B cell (primary cell): Measurements from ENCODE around the gene CDCA5. TPM values are rescaled to one million over a fixed set of nuclear protein-coding genes. Genes with fewer than 3 reads are reported as not detected.

Source experiments
- ATAC-seq: fragments of 200-7000 bp; cut with Tn5 transposase; one replicate; pipeline ENCODE4 v1.10.0; 2021; ENCODE audit warnings: low read depth, mild to moderate bottlenecking, moderate number of reproducible peaks, moderate library complexity
- CTCF ChIA-PET: fragments of 350-600 bp; sonication (Branson Sonifier 250); formaldehyde crosslinking; loops from one replicate; lab custom pipeline; 2021; ENCODE audit warnings: antibody characterized with exemption, inconsistent platforms; lab: Charles Lee
- POLR2A ChIA-PET: fragments of 350-600 bp; sonication (Branson Sonifier 250); formaldehyde crosslinking; loops from one replicate; lab custom pipeline; 2021; ENCODE audit warnings: antibody characterized with exemption; lab: Charles Lee
- DNase-seq: peaks from one replicate; pipeline ENCODE4 v3.0.0; 2013
- H2AFZ ChIP-seq: 2 replicates; pipeline ENCODE4 v1.6.1; 2012; ENCODE audit warnings: mild to moderate bottlenecking, low read depth, low read length; ENCODE audit not compliant: insufficient read depth, poor library complexity, severe bottlenecking
- H3K27ac ChIP-seq, 2 donors: 1 replicate in 1 of 2; 2 replicates in 1 of 2; pipeline ENCODE4 v1.5.1; 2012 to 2013; ENCODE audit warnings: low read length in 2 of 2, mild to moderate bottlenecking in 2 of 2, moderate library complexity in 1 of 2
- H3K27me3 ChIP-seq, 4 experiments: fragments of 200-600 bp in 1 of 4; sonication (generic) in 1 of 4; replicated peaks in 1 of 4; 1 replicate in 2 of 4; 2 replicates in 2 of 4; pipeline versions ENCODE4 v1.6.1 to v1.7.0; 2013 to 2016; ENCODE audit warnings: low read length in 3 of 4, mild to moderate bottlenecking in 2 of 4, mixed read lengths in 1 of 4, moderate library complexity in 1 of 4; ENCODE audit not compliant: insufficient read depth in 4 of 4, control insufficient read depth in 3 of 4; ENCODE audit errors: control extremely low read depth in 1 of 4
- H3K36me3 ChIP-seq, 2 experiments: replicated peaks in 1 of 2; 1 replicate in 1 of 2; 2 replicates in 1 of 2; pipeline versions ENCODE4 v1.6.1 to v1.7.1; 2013; ENCODE audit warnings: low read length in 1 of 2; ENCODE audit not compliant: insufficient read depth in 2 of 2, control insufficient read depth in 1 of 2; ENCODE audit errors: control extremely low read depth in 1 of 2, extremely low read depth in 1 of 2
- H3K4me1 ChIP-seq, 2 donors: fragments of 200-600 bp in 1 of 2; sonication (generic) in 1 of 2; 1 replicate in 1 of 2; 2 replicates in 1 of 2; pipeline versions ENCODE4 v1.5.1 to v1.6.1; 2013 to 2017; ENCODE audit warnings: low read length in 2 of 2; ENCODE audit not compliant: control insufficient read depth in 2 of 2, insufficient read depth in 2 of 2
- H3K4me2 ChIP-seq: replicated peaks from 2 replicates; pipeline ENCODE3; 2012; ENCODE audit warnings: mild to moderate bottlenecking, low read depth, low read length; ENCODE audit not compliant: poor library complexity, severe bottlenecking
- H3K4me3 ChIP-seq, 5 experiments: fragments of 200-600 bp in 1 of 5; sonication (generic) in 1 of 5; 1 replicate in 3 of 5; 2 replicates in 2 of 5; pipeline versions ENCODE4 v1.5.1 to v1.7.0; 2011 to 2016; ENCODE audit warnings: low read length in 4 of 5, mild to moderate bottlenecking in 4 of 5, low read depth in 2 of 5, control low read depth in 1 of 5, moderate library complexity in 1 of 5; ENCODE audit not compliant: insufficient read depth in 1 of 5; ENCODE audit errors: control extremely low read depth in 1 of 5, extremely low read depth in 1 of 5
- H3K79me2 ChIP-seq: fragments of 200-600 bp; sonication (generic); one replicate; pipeline ENCODE4 v1.6.0; 2016; ENCODE audit warnings: low read length; ENCODE audit not compliant: control insufficient read depth, insufficient read depth
- H3K9ac ChIP-seq: fragments of 200-600 bp; sonication (generic); 2 replicates; pipeline ENCODE4 v1.6.1; 2017; ENCODE audit warnings: mild to moderate bottlenecking, low read length, moderate library complexity
- H3K9me3 ChIP-seq, 3 donors: one replicate each; pipeline versions ENCODE4 v1.6.1 to v1.7.1; 2013; ENCODE audit warnings: low read length in 2 of 3; ENCODE audit not compliant: control insufficient read depth in 2 of 3, insufficient read depth in 1 of 3; ENCODE audit errors: control extremely low read depth in 1 of 3
- H4K20me1 ChIP-seq: 2 replicates; pipeline ENCODE4 v1.6.0; 2012; ENCODE audit warnings: mild to moderate bottlenecking, low read length; ENCODE audit not compliant: insufficient read depth, control insufficient read depth, poor library complexity, severe bottlenecking
- H3K27ac Mint-ChIP-seq: one replicate; pipeline ENCODE4 v1.8.0; 2021; ENCODE audit warnings: mixed read lengths
- H3K27me3 Mint-ChIP-seq: one replicate; pipeline ENCODE4 v1.8.0; 2021; ENCODE audit warnings: mixed read lengths
- H3K4me1 Mint-ChIP-seq: one replicate; pipeline ENCODE4 v1.8.0; 2021; ENCODE audit warnings: mixed read lengths
- H3K4me3 Mint-ChIP-seq: one replicate; pipeline ENCODE4 v1.8.0; 2021; ENCODE audit warnings: mixed read lengths
- H3K9me3 Mint-ChIP-seq: one replicate; pipeline ENCODE4 v1.8.0; 2022; ENCODE audit warnings: mixed read lengths; ENCODE audit not compliant: insufficient read depth
- EZH2 ChIP-seq: IDR thresholded peaks from 2 replicates; pipeline ENCODE4 v1.6.1; 2012; ENCODE audit warnings: borderline replicate concordance, low read depth, mild to moderate bottlenecking, moderate library complexity, low read length; ENCODE audit not compliant: insufficient read depth, poor library complexity, severe bottlenecking
- WGBS: methylation state at CpG from one replicate; pipeline ENCODE4 v1.1.5; 2013; ENCODE audit warnings: missing lambda C conversion rate; ENCODE audit not compliant: insufficient coverage; 5-methylcytosine and 5-hydroxymethylcytosine counted together
- intact Hi-C: fragments of 100-400 bp; cut with micrococcal nuclease; formaldehyde crosslinking; loops from one replicate; pipeline ENCODE4 v1.10.0; 2022
- polyA plus RNA-seq: library from polyadenylated mRNA; depleted of rRNA; stranded (reverse); fragments of >200 nt; gene quantifications from 2 replicates; pipeline ENCODE4 v1.2.3, GENCODE V29; 2012
- total RNA-seq, 2 donors: library from RNA; stranded (reverse); fragments of 120-200 nt in 1 of 2; gene quantifications; 1 replicate in 1 of 2; 2 replicates in 1 of 2; pipeline versions ENCODE4 v1.2.3 to v1.2.4, GENCODE V29; 2013 to 2022
- TF ChIP-seq, protein P1 (sequence below): fragments of 200-600 bp; IDR thresholded peaks from one replicate; pipeline ENCODE4 v1.8.0; 2022; ENCODE audit warnings: antibody characterized with exemption, mild to moderate bottlenecking

CDCA5 gene
- total and polyA plus RNA-seq, 2 donors (not counting 1 experiment from before 2014, with no cell fraction given) = 1.1 to 1.4 TPM

DNA sequence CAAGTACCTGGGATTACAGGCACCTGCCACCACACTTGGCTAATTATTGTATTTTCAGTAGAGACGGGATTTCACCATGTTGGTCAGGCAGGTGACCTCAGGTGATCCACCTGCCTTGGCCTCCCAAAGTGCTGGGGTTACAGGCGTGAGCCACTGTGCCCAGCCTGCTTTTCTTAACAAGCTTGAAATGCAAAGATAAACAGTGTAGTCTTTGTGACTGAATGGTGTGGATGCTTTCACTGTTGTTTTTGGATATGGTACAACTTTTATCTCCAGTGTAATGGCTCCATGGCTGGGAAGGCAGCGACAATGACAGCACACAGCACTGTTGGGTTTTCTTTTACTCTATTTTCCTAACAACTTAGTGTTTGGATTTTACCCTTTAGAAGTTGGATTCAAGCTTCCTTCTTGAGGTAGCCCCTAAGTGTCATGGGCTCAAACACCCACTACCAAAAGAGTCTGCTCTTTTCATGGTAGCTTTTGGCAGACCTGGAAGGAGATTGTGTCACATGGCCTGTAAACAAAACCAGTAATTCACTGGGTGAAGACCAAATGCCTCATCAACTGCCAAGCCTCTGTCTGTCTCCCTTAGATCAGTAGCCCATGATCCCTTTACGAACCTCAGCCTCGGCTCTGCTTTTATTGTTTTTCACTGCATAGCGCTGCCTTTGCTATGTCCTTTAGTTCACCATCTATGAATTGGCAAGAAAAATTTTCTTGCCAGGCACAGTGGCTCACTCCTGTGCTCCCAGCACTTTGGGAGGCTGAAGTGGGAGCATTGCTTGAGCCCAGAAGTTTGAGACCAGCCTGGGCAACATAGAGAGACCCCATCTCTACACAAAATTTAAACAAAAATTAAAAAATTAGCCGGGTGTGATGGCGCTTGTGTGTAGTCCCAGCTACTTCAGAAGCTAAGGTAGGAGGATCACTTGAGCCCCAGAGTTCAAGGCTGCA, 18.6 kb upstream of the CDCA5 start:
- Histone ChIP-seq H3K4me3 (no peak overlapping the region), H2AFZ (no peak overlapping the region), H3K27ac (no peak overlapping the region), H4K20me1 (peaks cover 28% of the 10 kb centered on the region), H3K27me3 (no peaks in the 10 kb centered on the region), H3K9me3 (no peaks in the 10 kb centered on the region), H3K9ac (no peak overlapping the region), H3K79me2 (peaks cover 68% of the 10 kb centered on the region), H3K36me3 (peaks cover 0 to 44% of the 10 kb centered on the region in 2 experiments), H3K4me1 (peaks cover 0 to under 1% of the 10 kb centered on the region in 2 donors), H3K4me2 (no peak overlapping the region)
- H3K9me3 Mint-ChIP-seq = no peaks in the 10 kb centered on the region
- no peaks in the 10 kb centered on the region for H3K27me3 Mint-ChIP-seq
- DNase-seq (no peak), ATAC-seq (no peak)
- CTCF ChIA-PET = interaction anchor here (10.2 kb wide), 1 partner anchor 8 kb away, joined by 96 read pairs; the partner anchor contains the start of gene TM7SF2
- POLR2A ChIA-PET = no interaction called here
- peaks cover 16% of the 10 kb centered on the region for H3K4me1 Mint-ChIP-seq
- TF ChIP-seq, protein P1, sequence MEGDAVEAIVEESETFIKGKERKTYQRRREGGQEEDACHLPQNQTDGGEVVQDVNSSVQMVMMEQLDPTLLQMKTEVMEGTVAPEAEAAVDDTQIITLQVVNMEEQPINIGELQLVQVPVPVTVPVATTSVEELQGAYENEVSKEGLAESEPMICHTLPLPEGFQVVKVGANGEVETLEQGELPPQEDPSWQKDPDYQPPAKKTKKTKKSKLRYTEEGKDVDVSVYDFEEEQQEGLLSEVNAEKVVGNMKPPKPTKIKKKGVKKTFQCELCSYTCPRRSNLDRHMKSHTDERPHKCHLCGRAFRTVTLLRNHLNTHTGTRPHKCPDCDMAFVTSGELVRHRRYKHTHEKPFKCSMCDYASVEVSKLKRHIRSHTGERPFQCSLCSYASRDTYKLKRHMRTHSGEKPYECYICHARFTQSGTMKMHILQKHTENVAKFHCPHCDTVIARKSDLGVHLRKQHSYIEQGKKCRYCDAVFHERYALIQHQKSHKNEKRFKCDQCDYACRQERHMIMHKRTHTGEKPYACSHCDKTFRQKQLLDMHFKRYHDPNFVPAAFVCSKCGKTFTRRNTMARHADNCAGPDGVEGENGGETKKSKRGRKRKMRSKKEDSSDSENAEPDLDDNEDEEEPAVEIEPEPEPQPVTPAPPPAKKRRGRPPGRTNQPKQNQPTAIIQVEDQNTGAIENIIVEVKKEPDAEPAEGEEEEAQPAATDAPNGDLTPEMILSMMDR = no peak
- no peak for TF ChIP-seq EZH2
- no peak overlapping the region for H3K27ac Mint-ChIP-seq
- intact Hi-C loops = no loop called here
- no peak overlapping the region for H3K4me3 Mint-ChIP-seq
- WGBS = 100% methylated on average over 6 of the region's 8 CpGs
